ENCODE results near the gene DNAJC30. TPM values are rescaled to one million over a fixed set of nuclear protein-coding genes. Genes with fewer than 3 reads are reported as not detected.

Gene DNAJC30
- polyA plus RNA-seq, 1 donor (not counting 4 experiments of a cell fraction or from before 2014, with no cell fraction given), result 4.9 TPM

GRCh38 chr7:73645643-73646174 is 37.5 kb downstream of the DNAJC30 start:
- H3K4me3 ChIP-seq (ENCODE audit: control insufficient read depth in 2 of 3, extremely low read depth in 1 of 3, insufficient read depth in 2 of 3, low read depth in 1 of 3, low read length in 3 of 3), result no peak overlapping the region
- peaks cover 5% of the 10 kb centered on the region for H3K4me1 ChIP-seq (ENCODE audit: control insufficient read depth, extremely low read depth, insufficient read depth, low read length)
- H3K9me3 ChIP-seq (ENCODE audit: control insufficient read depth, low read depth, low read length), result no peaks in the 10 kb centered on the region
- H3K27me3 ChIP-seq (ENCODE audit: control insufficient read depth, extremely low read depth, insufficient read depth, low read length), result peaks cover 41% of the 10 kb centered on the region
- H3K27ac ChIP-seq (ENCODE audit: control insufficient read depth, insufficient read depth, low read length), result no peak overlapping the region
- no peak overlapping the region for H3K9ac ChIP-seq (ENCODE audit: control insufficient read depth, extremely low read depth, insufficient read depth, low read length)
- H3K79me2 ChIP-seq (ENCODE audit: control insufficient read depth, insufficient read depth, low read length), result no peaks in the 10 kb centered on the region
- no peaks in the 10 kb centered on the region for H3K36me3 ChIP-seq (ENCODE audit: control insufficient read depth in 2 of 2, extremely low read depth in 1 of 2, insufficient read depth in 2 of 2, low read length in 2 of 2)
- dilution Hi-C loops (cut with MboI; ENCODE audit: extremely low pct_ligation_motif_present, low sequenced_read_pairs), result no loop called here
- H2AFZ ChIP-seq (ENCODE audit: control insufficient read depth, low read length), result no peak overlapping the region
- no peaks in the 10 kb centered on the region for H4K20me1 ChIP-seq (ENCODE audit: control insufficient read depth, extremely low read depth, insufficient read depth, low read length)
- TF ChIP-seq CTCF (optimal IDR thresholded peaks at IDR 0.05 in 1 of 3, IDR thresholded peaks at IDR 0.05 in 1 of 3, conservative IDR thresholded peaks at IDR 0.05 in 1 of 3; ENCODE audit: extremely low read depth in 1 of 3, insufficient read depth in 2 of 3, low read length in 3 of 3), result no peak
- no peak for TF ChIP-seq EZH2 (IDR thresholded peaks at IDR 0.05; ENCODE audit: low read length)
- DNase-seq (ENCODE audit: low read depth, low spot score) (no peak), FAIRE-seq (peak; percentile 26)
- H3K9me1 ChIP-seq (ENCODE audit: control insufficient read depth, extremely low read depth, insufficient read depth, low read length), result no peaks in the 10 kb centered on the region
- H3K4me2 ChIP-seq (ENCODE audit: control insufficient read depth, extremely low read depth, insufficient read depth, low read depth, low read length), result peak overlapping the region; percentile 22

- FAIRE-seq (no peak), DNase-seq (ENCODE audit: low read depth, low spot score) (no peak)
- H3K4me2 ChIP-seq (ENCODE audit: control insufficient read depth, extremely low read depth, insufficient read depth, low read depth, low read length), result no peak overlapping the region
- H3K9ac ChIP-seq (ENCODE audit: control insufficient read depth, extremely low read depth, insufficient read depth, low read length), result no peak overlapping the region
- no peaks in the 10 kb centered on the region for H4K20me1 ChIP-seq (ENCODE audit: control insufficient read depth, extremely low read depth, insufficient read depth, low read length)
- dilution Hi-C loops (cut with MboI; ENCODE audit: extremely low pct_ligation_motif_present, low sequenced_read_pairs), result no loop called here
- no peaks in the 10 kb centered on the region for H3K9me1 ChIP-seq (ENCODE audit: control insufficient read depth, extremely low read depth, insufficient read depth, low read length)
- no peak overlapping the region for H2AFZ ChIP-seq (ENCODE audit: control insufficient read depth, low read length)
- TF ChIP-seq EZH2 (IDR thresholded peaks at IDR 0.05; ENCODE audit: low read length) (no peak), CTCF (optimal IDR thresholded peaks at IDR 0.05 in 1 of 3, IDR thresholded peaks at IDR 0.05 in 1 of 3, conservative IDR thresholded peaks at IDR 0.05 in 1 of 3; ENCODE audit: extremely low read depth in 1 of 3, insufficient read depth in 2 of 3, low read length in 3 of 3) (no peak)
- H3K27ac ChIP-seq (ENCODE audit: control insufficient read depth, insufficient read depth, low read length), result no peak overlapping the region
- peaks cover 37% of the 10 kb centered on the region for H3K27me3 ChIP-seq (ENCODE audit: control insufficient read depth, extremely low read depth, insufficient read depth, low read length)
- H3K4me3 ChIP-seq (ENCODE audit: control insufficient read depth in 2 of 3, extremely low read depth in 1 of 3, insufficient read depth in 2 of 3, low read depth in 1 of 3, low read length in 3 of 3), result no peak overlapping the region
- H3K4me1 ChIP-seq (ENCODE audit: control insufficient read depth, extremely low read depth, insufficient read depth, low read length), result peaks cover 5% of the 10 kb centered on the region
- no peaks in the 10 kb centered on the region for H3K36me3 ChIP-seq (ENCODE audit: control insufficient read depth in 2 of 2, extremely low read depth in 1 of 2, insufficient read depth in 2 of 2, low read length in 2 of 2)
- no peaks in the 10 kb centered on the region for H3K9me3 ChIP-seq (ENCODE audit: control insufficient read depth, low read depth, low read length)
- H3K79me2 ChIP-seq (ENCODE audit: control insufficient read depth, insufficient read depth, low read length), result no peaks in the 10 kb centered on the region
These were observed 38.5 kb downstream of the DNAJC30 start for GRCh38 chr7:73644688-73645286.
